GM18502 (cell line): ENCODE data around the gene TMEM37.

Experiments used
- ATAC-seq: cut with Tn5 transposase; IDR thresholded peaks from one replicate; pipeline ENCODE4 v1.9.1; 2021; ENCODE audit warnings: mild to moderate bottlenecking; ENCODE audit not compliant: unreplicated experiment, poor library complexity

TMEM37 gene

GRCh38 chr2:119416299-119416923 lies 15.2 kb upstream of the TMEM37 start:
- ATAC-seq: no peak

- no peak for ATAC-seq
Measured at GRCh38 chr2:119417908-119418307, 13.7 kb upstream of the TMEM37 start.

GRCh38 chr2:119419065-119419464 lies 12.6 kb upstream of the TMEM37 start:
- no peak for ATAC-seq

GRCh38 chr2:119419803-119420508 lies 11.7 kb upstream of the TMEM37 start:
- no peak for ATAC-seq

- no peak for ATAC-seq
Measured at GRCh38 chr2:119421304-119421703, 10.3 kb upstream of the TMEM37 start.

GRCh38 chr2:119421741-119422140 lies 9.9 kb upstream of the TMEM37 start:
- no peak for ATAC-seq

- ATAC-seq: no peak
Measured at GRCh38 chr2:119422360-119423107, 9.1 kb upstream of the TMEM37 start.

GRCh38 chr2:119423108-119423444 lies 8.6 kb upstream of the TMEM37 start:
- no peak for ATAC-seq

GRCh38 chr2:119423811-119424210 lies 7.8 kb upstream of the TMEM37 start:
- no peak for ATAC-seq

- no peak for ATAC-seq
Measured at GRCh38 chr2:119424284-119425118, 7.2 kb upstream of the TMEM37 start.

- ATAC-seq: no peak
Measured at GRCh38 chr2:119425119-119425405, 6.6 kb upstream of the TMEM37 start.

- ATAC-seq: no peak
Measured at GRCh38 chr2:119425620-119426395, 5.8 kb upstream of the TMEM37 start.

GRCh38 chr2:119426396-119426675 lies 5.3 kb upstream of the TMEM37 start:
- ATAC-seq: no peak

- no peak for ATAC-seq
Measured at GRCh38 chr2:119426801-119427395, 4.8 kb upstream of the TMEM37 start.

GRCh38 chr2:119427756-119428155 lies 3.9 kb upstream of the TMEM37 start:
- ATAC-seq: no peak

GRCh38 chr2:119428488-119429224 lies 3.0 kb upstream of the TMEM37 start:
- no peak for ATAC-seq

- ATAC-seq: no peak
Measured at GRCh38 chr2:119429225-119429981, 2.3 kb upstream of the TMEM37 start.

GRCh38 chr2:119430023-119430498 lies 1.6 kb upstream of the TMEM37 start:
- ATAC-seq: no peak
